GM12878 (cell line): Measurements from ENCODE around the gene THBS3. TPM values are rescaled to one million over a fixed set of nuclear protein-coding genes. Genes with fewer than 3 reads are reported as not detected.
A peak's percentile ranks its signal among the peaks of the same experiment; 100 is the strongest.

Experiments
- CEBPB ChIP-seq, 2 experiments: fragments of 150-350 bp in 1 of 2; IDR thresholded peaks; 2 replicates each; pipeline ENCODE4 v1.6.1; 2012 to 2014; ENCODE audit warnings: low read depth in 2 of 2, low read length in 2 of 2, borderline replicate concordance in 1 of 2, inconsistent platforms in 1 of 2
- CHD1 ChIP-seq: IDR thresholded peaks from 2 replicates; pipeline ENCODE4 v1.6.1; 2012; ENCODE audit warnings: low read depth, low read length, improper control_type of control experiment
- CREB1 ChIP-seq: IDR thresholded peaks from 2 replicates; pipeline ENCODE4 v1.6.1; 2012; ENCODE audit warnings: low read depth, mild to moderate bottlenecking, inconsistent platforms
- DPF2 ChIP-seq: fragments of 450-650 bp; IDR thresholded peaks from 2 replicates; pipeline ENCODE4 v1.6.1; 2017; ENCODE audit warnings: mild to moderate bottlenecking
- E4F1 ChIP-seq: fragments of 450-650 bp; IDR thresholded peaks from 2 replicates; pipeline ENCODE4 v1.6.1; 2018; ENCODE audit warnings: borderline replicate concordance, mild to moderate bottlenecking; ENCODE audit not compliant: partially characterized antibody
- EGR1 ChIP-seq, 2 experiments: IDR thresholded peaks; 1 replicate in 1 of 2; 2 replicates in 1 of 2; pipeline ENCODE4 v1.6.1; 2011 to 2012; ENCODE audit warnings: low read depth in 2 of 2, low read length in 2 of 2, borderline replicate concordance in 1 of 2, mild to moderate bottlenecking in 1 of 2, moderate library complexity in 1 of 2
- ELK1 ChIP-seq: IDR thresholded peaks from 2 replicates; pipeline ENCODE4 v1.6.1; 2012; ENCODE audit warnings: low read depth, low read length, improper control_type of control experiment
- EP300 ChIP-seq, 2 experiments: fragments of 150-350 bp in 1 of 2; IDR thresholded peaks; 2 replicates each; pipeline ENCODE4 v1.6.1; 2011 to 2012; ENCODE audit warnings: low read depth in 2 of 2, low read length in 2 of 2, borderline replicate concordance in 1 of 2, improper control_type of control experiment in 1 of 2, inconsistent platforms in 1 of 2; ENCODE audit not compliant: control insufficient read depth in 1 of 2
- ETV6 ChIP-seq, 2 experiments: fragments of 450-650 bp in 1 of 2; IDR thresholded peaks in 1 of 2; conservative IDR thresholded peaks in 1 of 2; 2 replicates each; pipeline ENCODE4 v1.6.1; 2014; ENCODE audit warnings: antibody characterized with exemption in 1 of 2, borderline replicate concordance in 1 of 2, low read depth in 1 of 2, mild to moderate bottlenecking in 1 of 2, moderate library complexity in 1 of 2
- KDM1A ChIP-seq: fragments of 200-600 bp; sonication (generic); IDR thresholded peaks from 2 replicates; pipeline ENCODE4 v1.6.1; 2016; ENCODE audit warnings: borderline replicate concordance
- NBN ChIP-seq: fragments of 450-650 bp; IDR thresholded peaks from 2 replicates; pipeline ENCODE4 v1.6.1; 2016
- NFYB ChIP-seq: IDR thresholded peaks from 2 replicates; pipeline ENCODE4 v1.6.1; 2011; ENCODE audit warnings: low read depth, mild to moderate bottlenecking, low read length, improper control_type of control experiment, moderate library complexity; ENCODE audit not compliant: insufficient read depth
- PAX5 ChIP-seq: IDR thresholded peaks from 2 replicates; pipeline ENCODE4 v1.6.1; 2011; ENCODE audit warnings: low read depth, low read length, borderline replicate concordance
- POLR2AphosphoS2 ChIP-seq: IDR thresholded peaks from 2 replicates; pipeline ENCODE4 v1.6.1; 2011; ENCODE audit warnings: low read depth, mild to moderate bottlenecking, low read length, improper control_type of control experiment, moderate library complexity
- RAD21 ChIP-seq: IDR thresholded peaks from 2 replicates; pipeline ENCODE4 v1.6.1; 2011; ENCODE audit warnings: mild to moderate bottlenecking, low read depth, low read length, moderate library complexity; ENCODE audit not compliant: insufficient read depth
- RB1 ChIP-seq: fragments of 450-650 bp; formaldehyde crosslinking; IDR thresholded peaks from 2 replicates; pipeline ENCODE4 v1.6.1; 2017; ENCODE audit warnings: mild to moderate bottlenecking, borderline replicate concordance
- RELA ChIP-seq: fragments of 450-650 bp; IDR thresholded peaks from 2 replicates; pipeline ENCODE4 v1.8.0; 2014; ENCODE audit warnings: borderline replicate concordance; ENCODE audit not compliant: partially characterized antibody
- RELB ChIP-seq: fragments of 450-650 bp; IDR thresholded peaks from 2 replicates; pipeline ENCODE4 v1.6.1; 2017; ENCODE audit warnings: low read depth, mild to moderate bottlenecking, moderate library complexity
- RFX5 ChIP-seq: IDR thresholded peaks from 2 replicates; pipeline ENCODE4 v1.6.1; 2011; ENCODE audit warnings: low read depth, low read length, improper control_type of control experiment
- SREBF2 ChIP-seq: IDR thresholded peaks from 2 replicates; pipeline ENCODE4 v1.6.1; 2012; ENCODE audit warnings: mild to moderate bottlenecking, low read length
- STAT3 ChIP-seq: IDR thresholded peaks from 2 replicates; pipeline ENCODE4 v1.6.1; 2011; ENCODE audit warnings: low read depth, low read length, improper control_type of control experiment
- SUZ12 ChIP-seq: fragments of 200-600 bp; sonication (generic); IDR thresholded peaks from one replicate; pipeline ENCODE4 v1.6.1; 2018; ENCODE audit warnings: antibody characterized with exemption, mild to moderate bottlenecking; ENCODE audit not compliant: unreplicated experiment
- TCF7 ChIP-seq: IDR thresholded peaks from 2 replicates; pipeline ENCODE4 v1.6.1; 2014; ENCODE audit warnings: antibody characterized with exemption, borderline replicate concordance
- YY1 ChIP-seq: IDR thresholded peaks from 2 replicates; pipeline ENCODE4 v1.6.1; 2011; ENCODE audit warnings: low read depth, mild to moderate bottlenecking, low read length
- ZNF217 ChIP-seq: fragments of 450-650 bp; IDR thresholded peaks from 2 replicates; pipeline ENCODE4 v1.6.1; 2017; ENCODE audit warnings: antibody characterized with exemption, mild to moderate bottlenecking
- ZZZ3 ChIP-seq: IDR thresholded peaks from 2 replicates; pipeline ENCODE4 v1.6.1; 2011; ENCODE audit warnings: low read depth; ENCODE audit not compliant: control insufficient read depth, insufficient read length
- polyA plus RNA-seq, 11 experiments: library from polyadenylated mRNA; depleted of rRNA in 4 of 11; unstranded in 6 of 11; stranded (reverse) in 5 of 11; fragments of >200 nt; fragmentation: Nextera tagmentation in 4 of 11; fragmentation: Illumina TruSeq in 1 of 11; extraction: Ambion mirVana in 4 of 11; extraction: Trizol in 1 of 11; gene quantifications; 1 replicate in 1 of 11; 2 replicates in 10 of 11; pipeline versions ENCODE4 v1.2.1 to v1.2.3, GENCODE V29; 2011 to 2016; ENCODE audit warnings: inconsistent platforms in 2 of 11, missing spikeins in 2 of 11, low read depth in 1 of 11
- total RNA-seq, 4 experiments: library from RNA; depleted of rRNA in 3 of 4; stranded (reverse); fragments of >200 nt in 3 of 4; fragmentation: Illumina TruSeq in 1 of 4; extraction: Trizol in 1 of 4; gene quantifications; 2 replicates each; pipeline versions ENCODE4 v1.2.1 to v1.2.3, GENCODE V29; 2013 to 2021

Gene THBS3
- total and polyA plus RNA-seq, 10 of the 15 experiments (the other 5 are each of a cell fraction or from before 2014, with no cell fraction given) = 0.66 to 3.6 (median 2.0) TPM

- TF ChIP-seq RB1 (no peak), RELA (peak; percentile 38), NFYB (no peak), STAT3 (no peak), RAD21 (peak; percentile 75), YY1 (peak; percentile 69), EGR1 (IDR thresholded peaks at IDR 0.05; ENCODE audit: borderline replicate concordance in 1 of 2, low read depth in 2 of 2, low read length in 2 of 2) (no peak), ETV6 (conservative IDR thresholded peaks at IDR 0.05 in 1 of 2, IDR thresholded peaks at IDR 0.05 in 1 of 2; ENCODE audit: borderline replicate concordance in 1 of 2, low read depth in 1 of 2) (no peak), EP300 (IDR thresholded peaks at IDR 0.05; ENCODE audit: borderline replicate concordance in 1 of 2, control insufficient read depth in 1 of 2, low read depth in 2 of 2, low read length in 2 of 2) (no peak), ZNF217 (no peak), ZZZ3 (no peak), ELK1 (no peak), KDM1A (no peak), CREB1 (0 out of 2 replicates have a peak, but pooled peaks have one; percentile 18), SUZ12 (no peak), E4F1 (no peak), RFX5 (no peak), PAX5 (no peak), CEBPB (IDR thresholded peaks at IDR 0.05; ENCODE audit: borderline replicate concordance in 1 of 2, low read depth in 2 of 2, low read length in 2 of 2) (no peak), CHD1 (no peak), SREBF2 (no peak), DPF2 (no peak), POLR2AphosphoS2 (no peak), NBN (no peak; the same call in none of the 2 replicates), RELB (peak; percentile 14; the same call in 1 of the 2 replicates), TCF7 (no peak)
Measured at GRCh38 chr1:155226188-155226909, 18.7 kb upstream of the THBS3 start (continued).
